ENCODE results near the gene DHRS2.

GRCh38 chr14:23603103-23603502 is 33.1 kb upstream of the DHRS2 start:
- TF ChIP-seq TFAP4 (IDR thresholded peaks at IDR 0.05; ENCODE audit: borderline replicate concordance, low read depth) (no peak), THAP11 (CRISPR knock-in tag; IDR thresholded peaks at IDR 0.05) (no peak)

Data from HepG2 (cell line).